ENCODE measurements around the gene SMIM1.
A peak's percentile ranks its signal among the peaks of the same experiment; 100 is the strongest.
"Not testable (repeated sequence)": the region's sequence is repeated elsewhere in the genome, so short reads cannot be mapped to it uniquely, and the experiment has no call there.

Gene SMIM1, protein sequence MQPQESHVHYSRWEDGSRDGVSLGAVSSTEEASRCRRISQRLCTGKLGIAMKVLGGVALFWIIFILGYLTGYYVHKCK

DNA sequence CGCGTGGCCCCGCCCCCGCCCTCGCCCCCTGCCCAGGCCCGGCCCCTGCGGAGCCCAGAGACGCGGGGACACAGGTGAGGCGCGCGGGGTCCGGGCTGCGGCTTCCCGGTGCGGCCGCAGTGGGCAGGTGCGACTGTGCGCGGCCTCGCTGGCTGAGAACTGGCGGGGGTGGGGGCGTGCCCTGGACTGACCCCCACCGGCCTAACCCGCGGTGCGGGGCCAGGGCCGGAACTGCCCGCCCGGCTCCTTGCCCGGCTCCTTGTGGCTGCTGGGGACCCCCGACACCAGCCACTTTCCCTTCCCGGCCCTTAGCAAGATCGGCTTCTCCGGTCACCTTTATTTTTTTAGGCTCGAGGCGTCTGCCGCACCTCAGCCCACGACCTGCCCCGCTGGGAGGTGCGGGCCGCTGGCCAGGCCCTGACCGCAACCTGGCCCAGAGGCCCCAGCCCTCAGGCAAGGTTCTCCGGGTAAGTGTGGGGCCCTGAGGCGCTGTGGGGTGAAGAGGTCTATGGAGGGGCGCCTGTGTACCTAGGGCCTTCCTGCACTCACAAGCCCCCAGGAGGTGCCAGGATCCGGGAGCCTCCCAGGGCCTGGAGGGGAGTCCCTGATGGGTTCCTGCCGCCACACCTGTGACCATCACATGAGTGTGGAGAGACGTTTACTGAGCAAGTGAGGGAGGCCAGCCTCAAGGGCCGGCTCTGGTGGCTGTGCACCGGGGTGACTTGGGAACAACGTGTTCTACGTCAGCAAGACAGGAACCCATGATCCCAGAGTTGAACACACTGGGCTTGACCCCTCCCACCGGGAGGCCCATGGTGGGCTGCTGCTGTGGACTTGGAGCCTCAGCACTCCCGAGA is at the start of gene SMIM1:
SMIM1 (plus strand) TSS at position 35 of the 857 bp plus-strand sequence. CDS start 2,625 bp downstream, outside the sequence.
- peak in 1 of 2 experiments; percentile 41 for DNase-seq (ENCODE audit: low read depth in 1 of 2, low spot score in 1 of 2)
- in situ Hi-C loops (cut with HindIII; ENCODE audit: low pct_unique_long_range_greater_than_20kb, low sequenced_read_pairs) = no loop called here
- no peak for TF ChIP-seq JUND (IDR thresholded peaks at IDR 0.05; ENCODE audit: low read depth)

DNA sequence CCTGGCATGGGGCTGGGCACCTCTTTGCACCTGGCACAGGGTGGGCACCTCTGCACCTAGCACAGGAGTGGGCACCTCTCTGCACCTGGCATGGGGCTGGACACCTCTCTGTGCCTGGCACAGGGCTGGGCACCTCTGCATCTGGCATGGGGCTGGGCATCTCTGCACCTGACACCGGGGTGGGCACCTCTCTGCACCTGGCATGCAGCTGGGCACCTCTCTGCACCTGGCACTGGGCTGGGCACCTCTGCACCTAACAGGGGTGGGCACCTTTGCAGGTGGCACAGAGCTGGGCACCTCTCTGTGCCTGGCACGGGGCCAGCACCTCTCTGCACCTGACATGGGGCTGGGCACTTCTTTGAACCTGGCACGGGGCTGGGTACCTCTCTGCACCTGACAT is 49.7 kb upstream of the SMIM1 start:
- no peak for DNase-seq (ENCODE audit: low read depth in 1 of 2, low spot score in 1 of 2)
- in situ Hi-C loops (cut with HindIII; ENCODE audit: low pct_unique_long_range_greater_than_20kb, low sequenced_read_pairs) = no loop called here
- TF ChIP-seq JUND (IDR thresholded peaks at IDR 0.05; ENCODE audit: low read depth) = no peak

DNA sequence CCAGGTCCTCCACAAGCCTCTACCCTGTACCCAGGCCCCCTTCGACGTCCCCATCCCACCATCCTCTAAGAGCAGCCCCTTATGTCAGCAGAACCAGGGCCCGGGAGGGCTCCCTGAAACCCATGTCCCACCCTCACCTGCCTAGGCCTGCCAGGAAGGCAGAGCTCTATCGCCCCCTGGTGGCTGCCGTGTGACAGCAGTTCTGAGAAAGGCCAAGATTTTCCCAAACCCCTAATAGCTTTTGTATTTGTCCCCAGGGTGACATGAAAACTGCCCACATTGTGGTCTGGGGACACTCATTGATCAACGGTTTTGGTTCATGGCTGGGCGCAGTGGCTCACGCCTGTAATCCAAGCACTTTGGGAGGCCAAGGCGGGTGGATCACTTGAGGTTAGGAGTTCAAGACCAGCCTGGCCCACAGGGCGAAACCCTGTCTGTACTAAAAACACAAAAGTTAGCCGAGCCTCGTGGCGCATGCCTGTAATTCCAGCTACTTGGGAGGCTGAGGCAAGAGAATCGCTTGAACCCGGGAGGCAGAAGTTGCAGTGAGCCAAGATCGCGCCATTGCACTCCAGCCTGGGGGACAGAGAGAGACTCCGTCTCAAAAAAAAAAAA is 48.0 kb upstream of the SMIM1 start:
- DNase-seq (ENCODE audit: low read depth in 1 of 2, low spot score in 1 of 2) = peak; percentile 64 to 69
- in situ Hi-C loops (cut with HindIII; ENCODE audit: low pct_unique_long_range_greater_than_20kb, low sequenced_read_pairs) = not testable (repeated sequence)

DNA sequence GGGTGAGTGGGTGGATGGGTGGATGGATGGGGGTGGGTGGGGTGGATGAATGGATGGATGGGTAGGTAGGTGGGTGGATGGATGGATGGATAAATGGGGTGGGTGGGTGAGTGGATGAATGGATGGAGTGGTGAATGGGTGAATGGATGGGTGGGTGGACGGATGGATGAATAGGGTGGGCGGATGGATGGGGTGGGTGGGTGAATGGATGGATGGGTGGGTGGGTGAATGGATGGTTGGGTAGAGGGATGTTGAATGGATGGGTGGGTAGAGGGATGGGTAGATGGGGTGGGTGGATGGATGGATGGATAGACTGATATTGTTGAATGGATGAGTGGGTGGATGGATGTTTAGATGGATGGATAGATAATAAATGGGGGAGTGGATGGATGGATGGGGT is 47.2 kb upstream of the SMIM1 start:
- no peak for DNase-seq (ENCODE audit: low read depth in 1 of 2, low spot score in 1 of 2)
- TF ChIP-seq JUND (IDR thresholded peaks at IDR 0.05; ENCODE audit: low read depth) = no peak
- in situ Hi-C loops (cut with HindIII; ENCODE audit: low pct_unique_long_range_greater_than_20kb, low sequenced_read_pairs) = no loop called here

DNA sequence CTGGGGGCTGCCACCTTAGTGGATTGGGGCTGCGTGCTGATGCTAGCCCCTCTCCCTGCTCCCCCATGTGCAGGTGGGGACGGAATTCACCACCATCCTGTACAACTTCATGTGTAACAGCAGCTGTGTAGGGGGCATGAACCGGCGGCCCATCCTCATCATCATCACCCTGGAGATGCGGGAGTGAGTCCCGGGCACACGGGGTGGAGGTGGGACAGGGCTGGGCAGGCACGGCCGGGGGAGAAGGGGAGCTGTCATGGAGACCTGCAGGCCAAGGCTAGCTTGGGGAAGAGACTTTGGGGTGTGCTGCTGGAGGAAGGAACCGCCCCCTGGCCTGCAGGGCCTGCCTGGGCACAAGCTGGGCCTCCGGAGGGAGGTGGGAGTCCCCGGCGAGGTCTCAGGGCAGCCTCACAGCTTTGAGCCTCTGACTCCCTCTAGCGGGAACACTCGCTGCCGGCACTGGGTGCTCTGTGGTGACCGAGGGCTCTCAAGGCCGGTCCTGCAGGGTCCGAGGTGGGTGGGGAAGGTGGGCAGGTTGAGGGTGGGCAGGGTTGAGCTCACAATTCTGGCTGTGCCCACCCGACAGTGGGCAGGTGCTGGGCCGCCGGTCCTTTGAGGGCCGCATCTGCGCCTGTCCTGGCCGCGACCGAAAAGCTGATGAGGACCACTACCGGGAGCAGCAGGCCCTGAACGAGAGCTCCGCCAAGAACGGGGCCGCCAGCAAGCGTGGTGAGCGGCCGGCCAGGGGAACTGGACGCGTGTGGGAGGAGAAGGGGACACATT is 45.3 kb upstream of the SMIM1 start:
- DNase-seq (ENCODE audit: low read depth in 1 of 2, low spot score in 1 of 2) = no peak
- in situ Hi-C loops (cut with HindIII; ENCODE audit: low pct_unique_long_range_greater_than_20kb, low sequenced_read_pairs) = no loop called here
- TF ChIP-seq JUND (IDR thresholded peaks at IDR 0.05; ENCODE audit: low read depth) = no peak

DNA sequence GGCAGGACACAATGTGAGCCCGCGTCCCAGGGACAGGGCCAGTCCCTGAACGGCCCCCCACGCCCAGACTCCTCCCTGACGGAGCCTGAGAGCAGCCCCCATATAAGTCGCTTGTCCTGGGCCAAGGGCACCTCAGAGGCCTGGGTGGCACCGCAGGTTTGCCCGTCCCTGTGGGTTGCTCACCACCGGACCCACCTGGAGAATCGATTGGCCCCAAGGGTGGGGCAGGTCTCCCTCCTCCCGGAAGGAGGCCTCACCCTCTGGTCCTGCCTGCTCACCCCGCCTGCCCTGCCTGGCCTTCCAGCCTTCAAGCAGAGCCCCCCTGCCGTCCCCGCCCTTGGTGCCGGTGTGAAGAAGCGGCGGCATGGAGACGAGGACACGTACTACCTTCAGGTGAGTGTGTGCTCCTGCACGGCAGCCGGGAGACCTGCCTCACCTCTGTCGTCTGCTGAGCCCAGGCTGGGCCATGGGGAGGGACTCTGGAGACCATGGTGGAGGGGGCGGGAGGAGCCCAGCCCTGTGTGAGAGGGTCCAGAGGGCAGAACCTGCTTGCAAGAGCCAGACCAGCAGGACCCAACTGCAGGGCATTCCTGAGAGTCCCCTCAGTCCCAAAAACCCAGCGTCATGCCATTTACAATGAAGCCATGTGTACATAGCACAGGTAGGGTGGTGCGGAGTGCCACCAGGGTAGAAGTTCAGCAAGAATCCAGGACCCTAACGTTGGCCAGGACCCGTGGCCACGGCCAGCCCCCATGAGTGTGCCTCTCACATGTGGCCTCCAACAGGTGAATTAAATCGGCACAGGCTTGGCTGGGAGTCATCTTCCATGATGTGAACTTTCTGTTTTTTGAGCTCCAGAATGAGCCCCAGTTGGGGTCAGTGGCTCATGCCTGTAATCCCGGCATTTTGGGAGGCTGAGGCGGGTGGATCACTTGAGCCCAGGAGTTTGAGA is 44.4 kb upstream of the SMIM1 start:
- in situ Hi-C loops (cut with HindIII; ENCODE audit: low pct_unique_long_range_greater_than_20kb, low sequenced_read_pairs) = no loop called here
- no peak for DNase-seq (ENCODE audit: low read depth in 1 of 2, low spot score in 1 of 2)
- no peak for TF ChIP-seq JUND (IDR thresholded peaks at IDR 0.05; ENCODE audit: low read depth)

DNA sequence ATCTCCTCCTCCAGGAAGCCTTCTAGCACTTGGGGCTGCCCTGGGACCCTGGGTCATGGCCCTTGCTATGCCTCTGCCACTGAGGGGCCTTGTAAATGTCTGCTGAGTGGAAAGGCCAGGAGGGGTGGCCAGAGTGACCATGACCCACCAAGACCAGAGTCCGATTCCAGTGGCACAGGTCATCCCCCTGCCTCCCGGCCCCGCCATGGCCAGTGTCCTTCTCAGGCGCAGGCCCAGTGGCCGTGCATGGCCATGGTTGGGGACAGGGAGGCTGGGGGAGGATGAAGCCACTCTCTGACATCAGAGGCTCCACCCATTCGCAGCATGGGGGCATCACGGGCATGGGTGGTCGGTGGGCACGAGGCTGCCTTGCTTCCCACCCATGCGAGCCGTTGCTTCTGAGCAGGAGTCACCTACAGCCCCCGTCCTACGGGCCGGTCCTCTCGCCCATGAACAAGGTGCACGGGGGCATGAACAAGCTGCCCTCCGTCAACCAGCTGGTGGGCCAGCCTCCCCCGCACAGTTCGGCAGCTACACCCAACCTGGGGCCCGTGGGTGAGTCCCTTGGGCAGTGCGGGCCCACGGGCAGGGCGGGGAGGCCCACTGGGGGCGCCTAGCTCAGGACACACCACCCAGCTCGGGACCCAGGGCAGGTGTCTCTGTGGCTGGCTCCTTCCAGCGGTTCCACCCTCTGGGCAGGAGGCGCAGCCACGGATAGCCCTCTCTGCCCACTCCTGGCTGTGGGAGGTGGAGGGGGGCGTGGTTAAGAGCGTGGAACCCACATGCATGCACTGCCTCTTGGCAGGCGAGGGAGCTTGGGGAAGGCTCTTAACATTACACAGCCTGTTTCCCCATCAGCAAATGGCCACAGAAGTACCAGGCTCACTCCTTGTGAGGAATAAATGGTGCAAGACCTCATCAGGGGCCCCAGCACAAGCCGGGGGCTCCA is 42.7 kb upstream of the SMIM1 start:
- DNase-seq (ENCODE audit: low read depth in 1 of 2, low spot score in 1 of 2) = no peak
- in situ Hi-C loops (cut with HindIII; ENCODE audit: low pct_unique_long_range_greater_than_20kb, low sequenced_read_pairs) = no loop called here
- no peak for TF ChIP-seq JUND (IDR thresholded peaks at IDR 0.05; ENCODE audit: low read depth)

DNA sequence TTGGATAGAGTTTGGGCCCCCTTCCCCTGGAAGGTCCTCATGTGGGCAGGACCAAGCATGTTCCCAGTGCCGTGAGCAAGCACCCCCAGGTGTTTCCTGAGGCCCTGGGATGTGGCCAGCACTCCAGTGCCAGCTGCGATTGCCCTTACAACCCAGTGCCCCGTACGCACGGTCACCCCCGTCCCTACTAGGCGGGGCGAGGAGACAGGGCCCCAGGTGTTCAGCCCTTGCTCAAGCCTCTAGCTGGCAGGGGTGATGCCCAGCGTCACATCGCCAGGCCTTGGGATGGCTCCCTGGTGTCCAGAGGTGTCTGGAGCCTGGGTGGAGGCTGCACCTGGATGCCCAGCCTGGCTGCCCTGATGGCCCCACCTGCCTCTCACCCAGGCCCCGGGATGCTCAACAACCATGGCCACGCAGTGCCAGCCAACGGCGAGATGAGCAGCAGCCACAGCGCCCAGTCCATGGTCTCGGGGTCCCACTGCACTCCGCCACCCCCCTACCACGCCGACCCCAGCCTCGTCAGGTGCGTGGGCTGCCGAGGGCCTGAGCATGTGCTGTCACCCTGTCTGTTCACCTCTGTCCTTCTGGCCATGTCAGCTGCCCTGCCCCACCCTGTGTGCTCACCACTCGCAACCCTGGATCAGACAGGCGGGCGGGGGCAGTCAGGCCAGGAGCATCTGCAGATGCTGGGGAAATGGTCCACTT is 41.9 kb upstream of the SMIM1 start:
- no peak for TF ChIP-seq JUND (IDR thresholded peaks at IDR 0.05; ENCODE audit: low read depth)
- in situ Hi-C loops (cut with HindIII; ENCODE audit: low pct_unique_long_range_greater_than_20kb, low sequenced_read_pairs) = no loop called here

DNA sequence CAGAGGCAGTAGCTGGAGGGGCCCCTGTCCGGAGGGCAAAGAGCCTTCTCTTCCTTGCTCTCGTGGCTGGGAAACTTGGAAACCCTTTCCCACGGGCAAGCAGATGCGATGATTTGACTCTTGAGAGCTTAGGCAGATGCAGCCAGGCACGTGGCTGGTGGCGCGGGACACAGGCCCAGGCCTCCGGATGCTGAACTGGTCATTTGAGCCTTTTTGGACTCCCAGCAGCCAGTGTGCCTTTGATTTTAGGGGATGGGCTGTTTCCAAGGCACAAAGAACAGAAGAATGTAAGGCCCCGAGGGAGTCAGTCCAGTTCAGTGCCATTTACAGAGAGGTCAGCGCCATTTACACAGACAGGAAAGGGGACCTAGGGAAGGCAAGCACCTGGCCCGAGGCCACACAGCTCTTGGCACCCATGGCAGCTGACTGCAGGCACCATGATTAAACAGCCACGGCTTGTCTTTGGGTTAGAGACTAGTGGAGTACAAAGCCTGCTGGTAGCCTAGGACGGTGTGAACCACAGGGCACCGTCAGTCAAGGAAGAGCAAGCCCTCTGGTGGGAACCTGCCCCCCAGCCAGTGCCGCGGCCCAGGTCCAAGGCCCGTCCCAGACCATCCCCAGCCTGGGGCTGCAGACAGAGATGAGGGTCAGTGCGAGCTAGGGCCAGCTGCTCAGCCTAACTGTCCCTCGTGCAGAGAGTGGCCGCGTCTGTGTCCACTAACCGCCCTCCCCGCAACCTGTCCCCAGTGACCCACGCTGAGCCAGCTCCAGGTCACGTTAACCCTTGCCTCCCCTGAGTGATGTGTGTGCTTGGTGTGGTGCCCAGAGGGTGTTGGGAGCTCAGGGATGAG is 40.7 kb upstream of the SMIM1 start:
- no peak for DNase-seq (ENCODE audit: low read depth in 1 of 2, low spot score in 1 of 2)
- no peak for TF ChIP-seq JUND (IDR thresholded peaks at IDR 0.05; ENCODE audit: low read depth)
- in situ Hi-C loops (cut with HindIII; ENCODE audit: low pct_unique_long_range_greater_than_20kb, low sequenced_read_pairs) = no loop called here

More for the DNA sequence above, 41.9 kb upstream of the SMIM1 start:
- no peak for DNase-seq (ENCODE audit: low read depth in 1 of 2, low spot score in 1 of 2)
